DND-41 (cell line): ENCODE measurements around the gene CHIT1.
"Not testable (repeated sequence)": the region's sequence is repeated elsewhere in the genome, so short reads cannot be mapped to it uniquely, and the experiment has no call there.

Experiments used
- ATAC-seq: fragments of 200-7000 bp; cut with Tn5 transposase; 3 replicates; pipeline ENCODE4 v1.9.1; 2021; ENCODE audit warnings: low read depth; ENCODE audit not compliant: insufficient read depth
- DNase-seq: peaks from one replicate; pipeline ENCODE4 v3.0.0-alpha.2; 2020
- H2AFZ ChIP-seq: 2 replicates; pipeline ENCODE4 v1.6.0; 2012; ENCODE audit warnings: low read depth, low read length
- H3K27ac ChIP-seq: 2 replicates; pipeline ENCODE4 v1.5.1; 2012; ENCODE audit warnings: low read length, inconsistent platforms
- H3K27me3 ChIP-seq: fragments of 200-600 bp; sonication (generic); 2 replicates; pipeline ENCODE4 v1.6.0; 2012; ENCODE audit warnings: low read length, mild to moderate bottlenecking, inconsistent platforms; ENCODE audit not compliant: insufficient read depth, poor library complexity
- H3K36me3 ChIP-seq: 2 replicates; pipeline ENCODE4 v1.5.1; 2012; ENCODE audit warnings: low read length, inconsistent platforms; ENCODE audit not compliant: insufficient read depth
- H3K4me1 ChIP-seq: 2 replicates; pipeline ENCODE4 v1.5.1; 2012; ENCODE audit warnings: mild to moderate bottlenecking, low read length; ENCODE audit not compliant: insufficient read depth
- H3K4me2 ChIP-seq: 2 replicates; pipeline ENCODE4 v1.6.0; 2012; ENCODE audit warnings: mild to moderate bottlenecking, moderate library complexity, low read length, inconsistent platforms; ENCODE audit not compliant: insufficient read depth
- H3K4me3 ChIP-seq, 2 experiments: fragments of 200-600 bp in 1 of 2; shearing (Covaris generic) in 1 of 2; 2 replicates each; pipeline ENCODE4 v1.5.1; 2012 to 2016; ENCODE audit warnings: inconsistent platforms in 2 of 2, low read length in 2 of 2, mild to moderate bottlenecking in 2 of 2, low read depth in 1 of 2, moderate library complexity in 1 of 2
- H3K79me2 ChIP-seq: 2 replicates; pipeline ENCODE4 v1.6.0; 2012; ENCODE audit warnings: low read length, inconsistent platforms; ENCODE audit not compliant: insufficient read depth
- H3K9ac ChIP-seq: 2 replicates; pipeline ENCODE4 v1.6.0; 2012; ENCODE audit warnings: low read depth, mild to moderate bottlenecking, inconsistent platforms, low read length, moderate library complexity
- H3K9me3 ChIP-seq: 2 replicates; pipeline ENCODE4 v1.5.1; 2012; ENCODE audit warnings: low read length, moderate library complexity, mild to moderate bottlenecking, inconsistent platforms; ENCODE audit not compliant: insufficient read depth, severe bottlenecking
- H4K20me1 ChIP-seq: 2 replicates; pipeline ENCODE4 v1.6.0; 2012; ENCODE audit warnings: low read length; ENCODE audit not compliant: insufficient read depth
- EZH2 ChIP-seq: IDR thresholded peaks from 3 replicates; pipeline ENCODE4 v1.6.1; 2012; ENCODE audit warnings: borderline replicate concordance, low read depth, mild to moderate bottlenecking, moderate library complexity, low read length, inconsistent platforms; ENCODE audit not compliant: severe bottlenecking
- TF ChIP-seq, protein P1 (sequence below): IDR thresholded peaks from 2 replicates; pipeline ENCODE4 v1.5.1; 2012; ENCODE audit warnings: borderline replicate concordance, low read length, moderate library complexity, mild to moderate bottlenecking; ENCODE audit not compliant: poor library complexity, severe bottlenecking; ENCODE audit errors: extremely low read depth

Gene CHIT1

GRCh38 chr1:203239526-203240305 is 10.2 kb upstream of the CHIT1 start:
- TF ChIP-seq EZH2 = no peak
- TF ChIP-seq, protein P1, sequence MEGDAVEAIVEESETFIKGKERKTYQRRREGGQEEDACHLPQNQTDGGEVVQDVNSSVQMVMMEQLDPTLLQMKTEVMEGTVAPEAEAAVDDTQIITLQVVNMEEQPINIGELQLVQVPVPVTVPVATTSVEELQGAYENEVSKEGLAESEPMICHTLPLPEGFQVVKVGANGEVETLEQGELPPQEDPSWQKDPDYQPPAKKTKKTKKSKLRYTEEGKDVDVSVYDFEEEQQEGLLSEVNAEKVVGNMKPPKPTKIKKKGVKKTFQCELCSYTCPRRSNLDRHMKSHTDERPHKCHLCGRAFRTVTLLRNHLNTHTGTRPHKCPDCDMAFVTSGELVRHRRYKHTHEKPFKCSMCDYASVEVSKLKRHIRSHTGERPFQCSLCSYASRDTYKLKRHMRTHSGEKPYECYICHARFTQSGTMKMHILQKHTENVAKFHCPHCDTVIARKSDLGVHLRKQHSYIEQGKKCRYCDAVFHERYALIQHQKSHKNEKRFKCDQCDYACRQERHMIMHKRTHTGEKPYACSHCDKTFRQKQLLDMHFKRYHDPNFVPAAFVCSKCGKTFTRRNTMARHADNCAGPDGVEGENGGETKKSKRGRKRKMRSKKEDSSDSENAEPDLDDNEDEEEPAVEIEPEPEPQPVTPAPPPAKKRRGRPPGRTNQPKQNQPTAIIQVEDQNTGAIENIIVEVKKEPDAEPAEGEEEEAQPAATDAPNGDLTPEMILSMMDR = no peak
- H3K79me2 ChIP-seq = no peaks in the 10 kb centered on the region
- H4K20me1 ChIP-seq = no peaks in the 10 kb centered on the region
- H3K4me3 ChIP-seq = no peak overlapping the region
- H3K4me2 ChIP-seq = no peak overlapping the region
- no peaks in the 10 kb centered on the region for H3K36me3 ChIP-seq
- DNase-seq (no peak), ATAC-seq (no peak)
- peaks cover 16% of the 10 kb centered on the region for H3K9me3 ChIP-seq
- H3K27me3 ChIP-seq = no peaks in the 10 kb centered on the region
- H3K9ac ChIP-seq = no peak overlapping the region
- H2AFZ ChIP-seq = no peak overlapping the region
- H3K27ac ChIP-seq = no peak overlapping the region
- no peaks in the 10 kb centered on the region for H3K4me1 ChIP-seq

GRCh38 chr1:203239081-203239480 is 9.6 kb upstream of the CHIT1 start:
- H3K4me1 ChIP-seq = no peaks in the 10 kb centered on the region
- H3K9ac ChIP-seq = no peak overlapping the region
- H3K79me2 ChIP-seq = no peaks in the 10 kb centered on the region
- no peak overlapping the region for H3K4me3 ChIP-seq
- no peak overlapping the region for H3K27ac ChIP-seq
- H3K9me3 ChIP-seq = peaks cover 16% of the 10 kb centered on the region
- no peaks in the 10 kb centered on the region for H3K36me3 ChIP-seq
- H4K20me1 ChIP-seq = no peaks in the 10 kb centered on the region
- H3K4me2 ChIP-seq = no peak overlapping the region
- no peak overlapping the region for H2AFZ ChIP-seq
- H3K27me3 ChIP-seq = no peaks in the 10 kb centered on the region
- TF ChIP-seq EZH2 = no peak
- TF ChIP-seq, protein P1 = no peak
- DNase-seq (no peak), ATAC-seq (no peak)

DNA sequence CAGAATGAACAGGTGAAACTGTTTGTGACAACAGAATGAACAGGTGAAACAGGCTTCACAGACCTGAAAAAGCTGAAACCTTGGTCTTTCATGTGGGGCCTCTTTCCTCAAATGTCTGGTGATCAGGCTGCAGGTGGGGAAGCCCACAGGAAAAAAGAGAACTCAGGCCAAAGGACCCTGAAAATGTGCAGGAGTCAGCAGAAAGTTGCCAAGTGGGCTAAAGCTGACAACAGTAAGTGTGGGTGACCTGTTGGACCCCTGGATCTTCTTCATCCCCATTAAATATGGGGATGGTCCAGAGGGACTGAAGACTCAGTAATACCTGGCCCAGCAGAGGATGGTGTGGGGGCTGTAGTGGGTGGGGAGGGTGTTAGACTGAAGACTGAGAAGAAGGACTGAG is 9.1 kb upstream of the CHIT1 start:
- Histone ChIP-seq H2AFZ (no peak overlapping the region), H3K79me2 (no peaks in the 10 kb centered on the region), H3K9me3 (peaks cover 16% of the 10 kb centered on the region), H3K4me3 (no peak overlapping the region), H3K4me2 (no peak overlapping the region), H3K27ac (no peak overlapping the region), H3K27me3 (no peaks in the 10 kb centered on the region), H3K36me3 (no peaks in the 10 kb centered on the region), H4K20me1 (no peaks in the 10 kb centered on the region), H3K4me1 (no peaks in the 10 kb centered on the region), H3K9ac (no peak overlapping the region)
- ATAC-seq (no peak), DNase-seq (no peak)
- TF ChIP-seq EZH2 = no peak
- TF ChIP-seq, protein P1 = no peak

- not testable (repeated sequence) for H3K36me3 ChIP-seq, H3K79me2 ChIP-seq, ATAC-seq, H3K4me2 ChIP-seq, H3K4me3 ChIP-seq, H3K27me3 ChIP-seq, H2AFZ ChIP-seq, H3K9ac ChIP-seq, DNase-seq, H3K4me1 ChIP-seq, H3K27ac ChIP-seq, H4K20me1 ChIP-seq
- H3K9me3 ChIP-seq = peaks cover 16% of the 10 kb centered on the region
These were observed 5.4 kb upstream of the CHIT1 start for GRCh38 chr1:203234901-203235300.
